GM18526 (cell line): ENCODE results near the gene CBX2.

Source experiments
- POLR2A ChIP-seq: IDR thresholded peaks from 3 replicates; pipeline ENCODE4 v1.6.1; 2011; ENCODE audit not compliant: insufficient read length; ENCODE audit errors: extremely low read depth

CBX2 gene

GRCh38 chr17:79806863-79807720, 29.1 kb downstream of the CBX2 start:
- no peak for TF ChIP-seq POLR2A

GRCh38 chr17:79808763-79809529, 31.0 kb downstream of the CBX2 start:
- no peak for TF ChIP-seq POLR2A

- TF ChIP-seq POLR2A, result no peak
Measured at GRCh38 chr17:79809530-79810129, 31.7 kb downstream of the CBX2 start.

GRCh38 chr17:79810130-79811010, 32.4 kb downstream of the CBX2 start:
- no peak for TF ChIP-seq POLR2A

GRCh38 chr17:79811011-79811867, 33.3 kb downstream of the CBX2 start:
- no peak for TF ChIP-seq POLR2A

GRCh38 chr17:79811868-79812352, 34.0 kb downstream of the CBX2 start:
- no peak for TF ChIP-seq POLR2A

GRCh38 chr17:79812353-79813258, 34.7 kb downstream of the CBX2 start:
- TF ChIP-seq POLR2A, result no peak

- TF ChIP-seq POLR2A, result no peak
Measured at GRCh38 chr17:79813297-79814126, 35.6 kb downstream of the CBX2 start.

- no peak for TF ChIP-seq POLR2A
Measured at GRCh38 chr17:79814127-79814973, 36.4 kb downstream of the CBX2 start.

GRCh38 chr17:79814974-79815835, 37.3 kb downstream of the CBX2 start:
- no peak for TF ChIP-seq POLR2A
